IPS-18a (cell line): ENCODE measurements around the gene SLC4A3.
A peak's percentile ranks its signal among the peaks of the same experiment; 100 is the strongest.

Experiments used
- H3K27ac ChIP-seq: one replicate; pipeline ENCODE4 v1.5.1; 2013; ENCODE audit warnings: low read length
- H3K27me3 ChIP-seq: one replicate; pipeline ENCODE4 v1.6.1; 2013; ENCODE audit warnings: mild to moderate bottlenecking, low read length; ENCODE audit not compliant: control insufficient read depth, insufficient read depth
- H3K36me3 ChIP-seq: one replicate; pipeline ENCODE4 v1.6.1; 2013; ENCODE audit warnings: low read depth, low read length; ENCODE audit not compliant: control insufficient read depth
- H3K4me1 ChIP-seq: one replicate; pipeline ENCODE4 v1.6.1; 2013; ENCODE audit warnings: low read depth, low read length; ENCODE audit not compliant: control insufficient read depth
- H3K4me3 ChIP-seq: one replicate; pipeline ENCODE4 v1.5.1; 2013; ENCODE audit warnings: low read length
- H3K9ac ChIP-seq: one replicate; pipeline ENCODE4 v1.6.1; 2013; ENCODE audit warnings: mild to moderate bottlenecking, low read length, moderate library complexity
- H3K9me3 ChIP-seq: one replicate; pipeline ENCODE4 v1.6.1; 2013; ENCODE audit warnings: low read depth, low read length; ENCODE audit not compliant: control insufficient read depth

The SLC4A3 gene

DNA sequence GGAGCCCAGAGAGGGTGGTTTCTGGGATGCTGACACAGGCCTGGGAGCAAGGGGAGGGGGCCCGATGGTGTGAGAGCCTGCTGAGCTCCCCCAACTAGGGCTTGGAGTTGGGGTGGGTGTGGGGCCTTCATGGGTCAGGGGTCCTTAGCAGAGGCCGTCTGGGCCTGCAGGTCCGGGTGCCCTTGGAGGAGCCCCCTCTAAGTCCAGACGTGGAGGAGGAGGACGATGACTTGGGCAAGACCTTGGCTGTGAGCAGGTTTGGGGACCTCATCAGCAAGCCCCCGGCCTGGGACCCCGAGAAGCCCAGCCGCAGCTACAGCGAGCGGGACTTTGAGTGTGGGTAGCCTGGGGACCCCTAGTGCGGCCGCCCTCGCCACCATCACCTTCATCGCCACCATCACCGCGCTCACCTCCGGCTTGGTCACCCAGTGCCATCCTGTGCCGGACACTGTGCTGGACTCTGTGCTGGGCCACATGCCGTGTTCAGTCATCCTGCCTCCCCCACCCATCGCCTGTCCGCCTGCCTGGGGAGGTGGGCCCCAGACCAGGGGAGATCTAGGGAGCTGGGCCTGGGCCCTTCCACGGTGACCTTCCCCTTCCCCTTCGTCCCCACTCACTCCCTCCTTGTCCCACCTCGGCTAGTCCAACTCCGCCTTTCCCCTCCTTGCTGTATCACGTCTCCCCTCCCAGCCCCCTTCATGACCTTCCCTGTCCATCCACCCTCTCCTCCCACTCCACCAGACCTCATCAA, 980 bp downstream of the SLC4A3 start:
- Histone ChIP-seq H3K4me3 (peak overlapping the region; percentile 49), H3K9ac (no peak overlapping the region), H3K27ac (no peak overlapping the region)

DNA sequence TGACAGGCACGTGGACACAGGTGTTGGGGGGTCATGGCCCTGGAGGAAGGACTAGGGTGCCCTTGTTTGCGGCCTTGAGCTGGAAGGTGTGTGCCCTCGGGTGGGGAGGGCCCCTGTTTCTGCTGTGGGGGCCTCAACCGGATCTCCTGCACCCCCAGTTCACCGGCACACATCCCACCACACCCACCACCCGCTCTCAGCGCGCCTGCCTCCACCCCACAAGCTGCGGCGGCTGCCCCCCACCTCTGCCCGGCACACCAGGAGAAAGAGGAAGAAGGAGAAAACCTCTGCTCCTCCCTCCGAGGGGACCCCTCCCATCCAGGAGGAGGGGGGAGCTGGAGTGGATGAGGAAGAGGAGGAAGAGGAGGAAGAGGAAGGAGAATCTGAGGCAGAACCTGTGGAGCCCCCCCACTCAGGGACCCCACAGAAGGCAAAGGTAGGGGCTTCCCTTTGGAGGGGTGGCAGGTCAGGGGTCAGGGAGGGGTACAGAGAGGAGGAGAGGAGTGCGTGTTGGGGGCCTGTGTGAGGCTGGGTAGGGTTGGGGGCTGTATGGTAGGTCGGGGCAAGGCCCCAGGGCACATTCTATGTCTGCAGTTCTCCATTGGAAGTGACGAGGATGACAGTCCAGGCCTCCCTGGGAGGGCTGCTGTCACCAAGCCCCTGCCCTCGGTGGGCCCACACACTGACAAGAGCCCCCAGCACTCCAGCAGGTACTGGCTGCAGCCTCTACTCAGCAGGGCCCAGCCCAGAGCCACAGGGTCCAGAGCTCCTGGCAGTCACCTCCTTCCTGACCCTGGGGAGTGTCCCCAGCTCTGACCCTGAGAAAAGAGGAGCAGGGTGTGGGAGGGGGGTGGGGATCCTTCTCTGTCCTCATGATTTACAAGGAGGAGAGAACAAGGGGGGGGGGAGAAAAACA, 1.8 kb downstream of the SLC4A3 start:
- Histone ChIP-seq H3K36me3 (no peaks in the 10 kb centered on the region), H3K9me3 (no peaks in the 10 kb centered on the region), H3K4me3 (no peak overlapping the region), H3K9ac (no peak overlapping the region), H3K4me1 (peaks cover 6% of the 10 kb centered on the region), H3K27ac (no peak overlapping the region), H3K27me3 (peaks cover 10% of the 10 kb centered on the region)

More for the DNA sequence above, 980 bp downstream of the SLC4A3 start:
- Histone ChIP-seq H3K4me1 (peaks cover 6% of the 10 kb centered on the region), H3K27me3 (peaks cover 10% of the 10 kb centered on the region), H3K9me3 (no peaks in the 10 kb centered on the region), H3K36me3 (no peaks in the 10 kb centered on the region)

- Histone ChIP-seq H3K27ac (no peak overlapping the region), H3K9me3 (no peaks in the 10 kb centered on the region), H3K4me1 (peaks cover 6% of the 10 kb centered on the region), H3K36me3 (no peaks in the 10 kb centered on the region), H3K9ac (no peak overlapping the region), H3K27me3 (peaks cover 10% of the 10 kb centered on the region), H3K4me3 (no peak overlapping the region)
Observed at GRCh38 chr2:219629976-219630695, 2.7 kb downstream of the SLC4A3 start.

DNA sequence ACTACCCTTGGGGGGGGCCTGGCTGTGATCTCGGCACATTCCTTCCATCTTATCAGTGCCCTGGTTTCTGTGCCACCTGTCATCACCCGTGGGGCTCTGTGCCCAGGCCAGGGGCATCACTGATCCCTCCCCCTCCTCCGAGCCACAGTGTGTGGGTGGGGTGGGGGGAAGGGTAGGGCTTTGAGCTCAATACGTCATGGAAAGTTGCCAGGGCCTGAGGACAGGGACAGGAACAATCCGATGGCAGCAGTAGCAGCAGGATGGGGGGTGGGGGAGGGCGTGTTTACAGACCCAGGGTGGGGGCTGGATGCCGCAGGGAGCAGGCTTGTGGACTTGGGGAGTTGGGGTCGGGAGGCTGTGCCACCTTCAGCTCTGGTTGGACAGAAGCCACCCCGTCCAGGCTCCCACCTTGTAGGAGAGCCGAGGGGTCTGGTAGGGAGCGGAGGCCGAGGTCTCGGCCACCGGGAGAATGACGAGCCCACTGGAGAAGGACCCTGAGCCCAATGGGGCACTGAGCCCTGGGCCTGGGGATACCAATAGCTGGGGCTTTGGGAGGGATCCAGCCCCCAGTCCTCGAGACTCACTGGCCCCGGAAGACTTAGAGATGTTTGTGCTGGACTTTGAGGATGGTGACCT, 3.5 kb downstream of the SLC4A3 start:
- Histone ChIP-seq H3K27me3 (peaks cover 10% of the 10 kb centered on the region), H3K36me3 (no peaks in the 10 kb centered on the region), H3K9ac (no peak overlapping the region), H3K4me1 (peaks cover 6% of the 10 kb centered on the region), H3K9me3 (no peaks in the 10 kb centered on the region), H3K4me3 (no peak overlapping the region), H3K27ac (no peak overlapping the region)

DNA sequence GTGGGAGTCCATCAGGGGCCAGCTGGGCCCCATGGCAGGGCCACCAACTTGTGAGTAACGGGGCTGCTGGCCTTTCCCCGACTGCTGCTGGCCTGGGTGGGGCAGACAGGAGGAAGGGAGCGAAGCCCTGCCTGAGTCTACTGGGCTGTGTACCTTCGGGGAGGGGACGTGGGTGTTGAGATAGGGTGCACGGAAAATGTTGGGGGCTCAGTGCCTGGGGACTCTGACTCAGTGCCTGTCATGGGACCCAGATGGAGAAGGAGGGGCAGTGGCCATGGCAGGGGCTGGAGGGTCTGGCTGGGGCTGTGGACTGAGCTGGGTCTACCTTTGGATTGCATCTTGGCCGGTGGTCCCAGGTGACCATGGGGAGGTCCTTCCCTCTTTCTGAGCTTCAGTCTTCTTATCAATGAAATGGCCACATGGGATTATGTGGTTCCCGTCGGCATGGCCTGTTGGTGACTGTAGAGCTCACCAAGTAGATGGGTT, 4.0 kb downstream of the SLC4A3 start:
- no peak overlapping the region for H3K4me3 ChIP-seq

GRCh38 chr2:219631904-219632759, 4.7 kb downstream of the SLC4A3 start:
- H3K36me3 ChIP-seq = no peaks in the 10 kb centered on the region
- no peak overlapping the region for H3K4me3 ChIP-seq
- H3K27me3 ChIP-seq = peaks cover 1% of the 10 kb centered on the region
- H3K4me1 ChIP-seq = peaks cover under 1% of the 10 kb centered on the region
- no peaks in the 10 kb centered on the region for H3K9me3 ChIP-seq
- no peak overlapping the region for H3K9ac ChIP-seq
- H3K27ac ChIP-seq = no peak overlapping the region

More for the DNA sequence above, 4.0 kb downstream of the SLC4A3 start:
- Histone ChIP-seq H3K36me3 (no peaks in the 10 kb centered on the region), H3K27ac (no peak overlapping the region), H3K27me3 (peaks cover 8% of the 10 kb centered on the region), H3K4me1 (peaks cover 6% of the 10 kb centered on the region), H3K9me3 (no peaks in the 10 kb centered on the region), H3K9ac (no peak overlapping the region)

GRCh38 chr2:219632760-219633105, 5.3 kb downstream of the SLC4A3 start:
- no peak overlapping the region for H3K9ac ChIP-seq
- H3K27ac ChIP-seq = no peak overlapping the region
- no peaks in the 10 kb centered on the region for H3K4me1 ChIP-seq
- H3K27me3 ChIP-seq = no peaks in the 10 kb centered on the region
- no peaks in the 10 kb centered on the region for H3K36me3 ChIP-seq
- no peak overlapping the region for H3K4me3 ChIP-seq
- H3K9me3 ChIP-seq = no peaks in the 10 kb centered on the region

DNA sequence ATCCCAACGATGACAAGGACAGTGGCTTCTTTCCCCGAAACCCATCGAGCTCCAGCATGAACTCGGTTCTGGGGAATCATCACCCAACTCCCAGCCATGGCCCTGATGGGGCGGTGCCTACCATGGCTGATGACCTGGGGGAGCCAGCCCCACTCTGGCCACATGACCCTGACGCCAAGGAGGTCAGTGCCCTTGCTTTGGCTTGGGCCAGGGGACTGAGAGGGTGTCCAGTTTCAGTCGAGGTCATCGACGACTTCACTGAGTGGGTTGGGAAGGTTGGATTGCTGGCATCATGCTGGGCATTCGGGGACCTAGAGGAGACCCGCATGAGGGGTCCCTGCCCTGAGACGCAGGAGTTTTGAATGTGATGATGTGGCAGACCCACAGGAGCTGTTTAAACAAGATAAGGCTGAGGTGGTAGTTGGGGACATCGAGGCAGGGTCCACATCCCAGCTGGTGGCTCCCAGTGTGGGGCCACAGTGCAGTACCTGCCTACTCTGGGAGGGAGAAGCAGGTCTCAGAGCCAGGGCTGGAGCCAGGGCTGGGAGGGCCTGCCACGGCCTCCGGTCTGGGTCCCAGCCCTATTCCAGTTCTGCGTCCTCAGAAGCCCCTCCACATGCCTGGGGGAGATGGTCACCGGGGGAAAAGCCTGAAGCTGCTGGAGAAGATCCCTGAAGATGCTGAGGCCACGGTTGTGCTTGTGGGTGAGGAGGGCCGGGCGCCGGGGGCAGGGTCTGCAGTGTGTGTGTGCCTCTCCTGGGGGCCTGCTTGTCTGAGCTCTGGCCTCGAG, 6.0 kb downstream of the SLC4A3 start:
- Histone ChIP-seq H3K4me1 (no peaks in the 10 kb centered on the region), H3K27me3 (no peaks in the 10 kb centered on the region), H3K9me3 (no peaks in the 10 kb centered on the region), H3K4me3 (no peak overlapping the region), H3K36me3 (no peaks in the 10 kb centered on the region), H3K27ac (no peak overlapping the region), H3K9ac (no peak overlapping the region)

DNA sequence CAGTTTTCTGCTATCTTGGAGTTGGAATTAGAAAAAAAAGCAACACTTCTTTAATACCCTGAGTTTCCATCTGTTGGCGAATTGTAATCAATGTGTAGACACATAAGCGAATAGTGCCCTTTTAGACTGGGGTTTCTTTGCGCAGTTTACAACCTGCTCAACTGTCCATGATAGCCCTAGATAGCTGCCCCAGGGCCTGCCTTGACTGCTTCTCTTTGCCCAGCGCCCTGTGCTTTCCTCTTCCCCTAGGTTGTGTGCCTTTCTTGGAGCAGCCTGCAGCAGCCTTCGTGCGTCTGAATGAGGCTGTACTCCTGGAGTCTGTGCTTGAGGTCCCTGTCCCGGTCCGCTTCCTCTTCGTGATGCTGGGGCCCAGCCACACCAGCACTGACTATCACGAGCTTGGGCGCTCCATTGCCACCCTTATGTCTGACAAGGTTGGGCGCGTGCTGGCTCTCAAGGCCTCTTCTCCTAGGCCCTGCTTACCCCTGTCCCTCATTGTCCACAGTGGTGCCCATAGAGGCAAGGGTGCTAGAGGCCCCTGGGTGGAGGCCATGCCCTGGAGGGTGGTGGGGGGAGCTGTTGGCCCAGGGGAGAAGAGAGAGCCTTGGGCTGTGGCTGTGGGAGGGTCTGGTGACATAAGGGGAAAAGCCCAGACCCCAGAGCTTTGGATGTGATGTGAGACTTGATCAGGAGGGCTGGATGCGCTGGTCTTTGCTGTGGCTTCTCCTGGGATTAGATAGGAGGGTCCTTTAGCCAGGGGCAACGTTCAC, 6.9 kb downstream of the SLC4A3 start:
- no peaks in the 10 kb centered on the region for H3K4me1 ChIP-seq
- H3K36me3 ChIP-seq = no peaks in the 10 kb centered on the region
- no peak overlapping the region for H3K4me3 ChIP-seq
- no peaks in the 10 kb centered on the region for H3K27me3 ChIP-seq
- H3K27ac ChIP-seq = no peak overlapping the region
- H3K9ac ChIP-seq = no peak overlapping the region
- H3K9me3 ChIP-seq = no peaks in the 10 kb centered on the region
